Measurements from ENCODE around the gene RPS19BP1.

The RPS19BP1 gene

DNA sequence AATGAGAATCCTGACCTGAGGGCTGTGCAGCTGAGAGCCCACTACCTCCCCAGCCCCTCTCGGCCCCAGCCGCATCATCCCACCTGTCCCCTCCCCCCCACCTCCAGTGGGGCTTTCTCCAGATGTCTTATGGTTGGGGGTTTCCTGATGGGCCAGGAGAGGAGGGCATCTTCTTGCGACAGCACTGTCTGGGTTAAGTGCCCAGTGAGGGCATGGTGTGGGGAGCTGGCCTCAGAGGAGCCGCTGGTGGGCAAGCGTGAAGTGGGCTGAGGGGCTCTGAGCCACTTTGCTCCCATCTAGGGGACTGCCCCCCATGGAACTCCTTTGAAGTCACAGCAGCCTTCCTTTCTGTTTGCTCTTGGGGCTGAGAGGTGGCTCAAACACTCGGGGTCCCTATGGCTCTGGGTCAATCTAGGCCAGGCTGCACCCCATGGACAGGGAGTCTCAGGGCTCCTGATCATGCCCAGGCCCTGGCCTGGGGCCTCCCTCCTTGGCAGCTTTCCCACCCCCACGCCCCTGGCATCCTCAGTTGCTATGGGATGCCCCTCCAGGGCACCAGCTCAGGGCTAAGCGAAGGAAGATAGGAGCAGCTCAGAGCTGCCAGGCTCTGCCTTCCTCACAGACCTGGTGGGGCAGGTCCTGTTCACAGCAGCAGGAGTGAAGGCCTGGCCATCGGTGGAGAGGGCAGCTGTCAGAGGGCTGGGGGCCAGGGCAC is 41.4 kb downstream of the RPS19BP1 start:
- no peak for DNase-seq (ENCODE audit: extremely low read depth in 1 of 2, low read depth in 1 of 2)

- DNase-seq (ENCODE audit: extremely low read depth in 1 of 2, low read depth in 1 of 2), result peak; percentile 43 to 84
Measured at GRCh38 chr22:39490135-39490798, 42.3 kb downstream of the RPS19BP1 start.

DNA sequence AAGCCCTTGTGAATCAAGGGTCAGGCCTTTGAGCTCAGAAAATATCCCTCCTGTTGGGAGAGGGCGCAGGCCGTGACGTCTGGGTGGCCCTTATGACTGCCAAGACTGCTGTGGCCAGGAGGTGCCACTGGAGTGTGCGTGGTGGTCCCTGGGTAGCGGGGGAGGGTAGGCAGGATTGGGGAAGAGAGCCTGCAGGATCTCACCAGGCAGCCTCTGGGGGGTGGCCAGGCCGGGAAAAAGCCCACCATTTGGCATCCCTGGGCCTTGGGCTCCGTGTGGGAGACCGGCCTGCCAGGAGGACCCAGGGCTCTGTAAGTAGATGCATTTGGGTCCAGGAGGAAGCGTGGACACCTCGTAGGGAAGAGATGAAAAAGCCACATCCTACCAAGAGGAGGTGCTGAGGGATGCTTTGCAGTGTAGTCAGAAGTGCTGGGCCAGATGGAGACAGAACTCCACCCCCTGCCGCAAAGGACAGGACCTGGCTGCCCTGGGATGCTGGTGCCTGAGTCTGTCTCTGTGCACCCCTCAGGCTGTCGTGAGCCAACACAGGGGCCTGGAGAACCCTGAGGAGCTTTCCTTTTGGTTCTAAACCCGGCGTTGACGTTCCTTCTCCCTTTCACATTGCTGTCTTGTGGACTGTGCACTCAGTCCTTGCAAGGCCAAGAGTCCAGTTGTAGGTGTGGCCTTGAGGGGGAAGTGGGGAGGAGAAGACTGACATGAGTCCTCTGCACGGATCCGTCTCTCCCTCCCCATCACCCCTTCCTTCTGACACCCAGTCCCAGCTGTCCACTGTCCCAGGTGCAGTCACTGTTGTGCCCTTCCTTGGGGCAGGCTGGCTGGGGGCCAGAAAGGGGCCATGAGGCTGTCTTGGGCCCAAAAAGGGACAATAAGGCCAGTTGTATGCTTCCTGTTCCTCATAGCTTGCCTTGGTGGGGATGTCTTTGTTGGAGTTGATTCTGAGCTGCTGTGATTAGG is 43.2 kb downstream of the RPS19BP1 start:
- DNase-seq (ENCODE audit: extremely low read depth in 1 of 2, low read depth in 1 of 2), result no peak

GRCh38 chr22:39488563-39489083 is 43.9 kb downstream of the RPS19BP1 start:
- no peak for DNase-seq (ENCODE audit: extremely low read depth in 1 of 2, low read depth in 1 of 2)

GRCh38 chr22:39487826-39488520 is 44.6 kb downstream of the RPS19BP1 start:
- DNase-seq (ENCODE audit: extremely low read depth in 1 of 2, low read depth in 1 of 2), result no peak

DNA sequence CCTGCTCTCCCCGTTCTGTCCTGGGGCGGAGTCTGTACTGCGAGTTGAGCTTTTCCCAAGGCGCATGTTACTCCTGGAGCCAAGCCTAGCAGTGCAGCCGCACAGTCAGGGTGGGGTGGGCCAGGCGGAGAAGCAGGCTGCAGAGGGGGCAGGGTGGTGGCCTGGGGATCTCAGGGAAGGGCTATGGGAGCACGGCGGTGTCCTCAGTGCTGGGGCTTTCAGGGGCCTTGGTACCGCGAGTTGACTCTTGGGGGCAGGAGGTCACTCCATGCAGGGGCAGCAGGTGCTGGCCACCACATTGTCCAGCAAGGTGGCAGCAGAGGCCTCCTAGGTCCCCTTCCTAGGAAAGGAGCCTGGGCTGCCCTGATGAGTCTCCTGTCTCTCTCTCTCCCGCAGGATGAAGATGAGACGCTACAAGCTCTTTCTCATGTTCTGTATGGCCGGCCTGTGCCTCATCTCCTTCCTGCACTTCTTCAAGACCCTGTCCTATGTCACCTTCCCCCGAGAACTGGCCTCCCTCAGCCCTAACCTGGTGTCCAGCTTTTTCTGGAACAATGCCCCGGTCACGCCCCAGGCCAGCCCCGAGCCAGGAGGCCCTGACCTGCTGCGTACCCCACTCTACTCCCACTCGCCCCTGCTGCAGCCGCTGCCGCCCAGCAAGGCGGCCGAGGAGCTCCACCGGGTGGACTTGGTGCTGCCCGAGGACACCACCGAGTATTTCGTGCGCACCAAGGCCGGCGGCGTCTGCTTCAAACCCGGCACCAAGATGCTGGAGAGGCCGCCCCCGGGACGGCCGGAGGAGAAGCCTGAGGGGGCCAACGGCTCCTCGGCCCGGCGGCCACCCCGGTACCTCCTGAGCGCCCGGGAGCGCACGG is 45.4 kb downstream of the RPS19BP1 start:
- DNase-seq (ENCODE audit: extremely low read depth in 1 of 2, low read depth in 1 of 2), result no peak

DNA sequence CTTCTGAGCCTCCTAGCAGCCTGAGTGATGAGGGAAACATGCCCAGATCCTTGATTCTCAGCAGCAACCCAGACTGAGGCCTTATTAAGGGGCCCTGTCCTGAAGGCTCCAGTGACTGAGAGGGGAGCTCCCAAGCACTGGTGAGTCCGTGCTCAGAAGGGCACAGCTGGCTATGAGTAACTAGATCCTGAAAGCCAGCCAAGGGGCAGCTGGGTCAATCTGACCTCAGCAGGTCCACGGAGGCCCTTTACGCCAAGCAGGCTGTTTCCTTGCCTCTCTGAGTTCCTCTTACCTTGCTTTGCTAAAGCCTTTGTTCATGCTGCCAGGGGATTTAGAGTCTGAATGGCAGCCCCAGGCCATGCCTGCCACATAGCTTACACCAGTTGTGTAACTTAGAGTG is 49.8 kb downstream of the RPS19BP1 start:
- no peak for DNase-seq (ENCODE audit: extremely low read depth in 1 of 2, low read depth in 1 of 2)

- no peak for DNase-seq (ENCODE audit: extremely low read depth in 1 of 2, low read depth in 1 of 2)
Measured at GRCh38 chr22:39481595-39481994, 51.0 kb downstream of the RPS19BP1 start.

DNA sequence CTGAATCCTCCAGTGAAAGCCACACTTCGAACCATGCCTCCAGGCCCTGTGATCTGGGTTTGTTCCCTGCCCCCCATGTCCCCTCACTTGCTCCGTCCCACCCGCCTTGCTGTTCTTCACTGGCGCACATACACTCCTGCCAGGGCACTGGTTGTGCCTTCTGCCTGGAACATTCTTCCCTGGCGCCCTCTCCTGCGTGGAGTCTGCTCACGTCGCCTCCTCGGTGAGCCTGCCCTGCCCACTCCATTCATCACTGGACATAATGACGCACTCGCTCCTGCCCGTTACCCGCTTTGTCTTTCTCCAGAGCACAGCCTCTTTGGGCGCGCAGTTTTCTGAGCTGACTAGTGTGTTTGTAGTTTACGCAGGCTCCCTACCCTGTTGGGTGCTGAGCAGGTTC is 51.5 kb downstream of the RPS19BP1 start:
- no peak for DNase-seq (ENCODE audit: extremely low read depth in 1 of 2, low read depth in 1 of 2)

DNA sequence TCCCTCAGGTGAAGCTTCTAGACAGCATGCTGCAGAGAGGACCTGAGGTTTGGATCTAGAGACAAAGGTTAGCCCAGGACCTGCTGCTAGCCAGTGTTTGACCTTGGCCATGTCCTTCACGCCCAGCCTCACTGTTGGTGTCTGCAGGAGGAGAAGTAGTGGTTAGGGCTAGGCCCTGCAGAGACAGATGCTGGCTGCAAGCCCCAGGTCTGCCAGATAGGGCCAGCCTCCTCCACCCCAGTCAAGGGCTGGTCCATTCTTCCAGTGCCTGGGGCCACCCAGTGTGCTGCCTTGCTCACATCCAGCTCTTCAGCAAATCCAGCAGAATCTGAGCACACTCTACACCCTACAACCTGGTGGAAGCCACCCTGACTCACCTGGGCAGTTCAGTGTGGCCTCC is 52.0 kb downstream of the RPS19BP1 start:
- DNase-seq (ENCODE audit: extremely low read depth in 1 of 2, low read depth in 1 of 2), result no peak

GRCh38 chr22:39479254-39479653 is 53.3 kb downstream of the RPS19BP1 start:
- no peak for DNase-seq (ENCODE audit: extremely low read depth in 1 of 2, low read depth in 1 of 2)

Data from stimulated activated CD8-positive, alpha-beta memory T cell treated with anti-CD3 and anti-CD28 coated beads, Interleukin-7, amount 100 ng/mL, for 48 hours (primary cell).